Naive thymus-derived CD4-positive, alpha-beta T cell (primary cell): ENCODE measurements around the gene AKT3. TPM values are rescaled to one million over a fixed set of nuclear protein-coding genes. Genes with fewer than 3 reads are reported as not detected.
A peak's percentile ranks its signal among the peaks of the same experiment; 100 is the strongest.

Source experiments
- ATAC-seq: fragments of 150-1000 bp; cut with Tn5 transposase; 2 replicates; pipeline ENCODE4 v1.10.0; 2021; ENCODE audit warnings: mild to moderate bottlenecking, moderate library complexity
- CTCF ChIA-PET: fragments of 350-600 bp; sonication (Branson Sonifier 250); formaldehyde crosslinking; loops from one replicate; lab custom pipeline; 2021; ENCODE audit warnings: antibody characterized with exemption; lab: Charles Lee
- POLR2A ChIA-PET: fragments of 350-600 bp; sonication (Branson Sonifier 250); formaldehyde crosslinking; loops from one replicate; lab custom pipeline; 2021; ENCODE audit warnings: antibody characterized with exemption, inconsistent platforms; lab: Charles Lee
- DNase-seq, 9 donors: peaks; one replicate each; pipeline versions ENCODE4 v3.0.0 to v3.0.0-alpha.2; 2020 to 2022; ENCODE audit warnings: mixed read lengths in 1 of 9
- H3K27ac ChIP-seq: one replicate; pipeline ENCODE4 v1.7.0; 2013; ENCODE audit warnings: mild to moderate bottlenecking, low read depth, low read length, moderate library complexity
- H3K27me3 ChIP-seq, 2 donors: one replicate each; pipeline ENCODE4 v1.7.0; 2013; ENCODE audit warnings: low read length in 2 of 2, mild to moderate bottlenecking in 2 of 2, moderate library complexity in 2 of 2; ENCODE audit not compliant: control insufficient read depth in 2 of 2, insufficient read depth in 2 of 2
- H3K36me3 ChIP-seq, 3 experiments: 1 replicate in 2 of 3; 2 replicates in 1 of 3; pipeline ENCODE4 v1.7.0; 2013; ENCODE audit warnings: low read length in 3 of 3, mild to moderate bottlenecking in 3 of 3, moderate library complexity in 1 of 3; ENCODE audit not compliant: insufficient read depth in 3 of 3, control insufficient read depth in 2 of 3
- H3K4me1 ChIP-seq, 2 donors: one replicate each; pipeline ENCODE4 v1.7.0; 2013; ENCODE audit warnings: low read length in 2 of 2, mild to moderate bottlenecking in 2 of 2, moderate library complexity in 1 of 2; ENCODE audit not compliant: control insufficient read depth in 2 of 2, insufficient read depth in 2 of 2
- H3K4me3 ChIP-seq: 2 replicates; pipeline ENCODE4 v1.7.0; 2013; ENCODE audit warnings: mild to moderate bottlenecking, low read length
- H3K9me3 ChIP-seq, 3 experiments: 1 replicate in 2 of 3; 2 replicates in 1 of 3; pipeline ENCODE4 v1.7.0; 2013; ENCODE audit warnings: low read length in 3 of 3; ENCODE audit not compliant: control insufficient read depth in 2 of 3
- H3K27ac Mint-ChIP-seq, 9 donors: one replicate each; pipeline ENCODE4 v1.8.0; 2020 to 2022; ENCODE audit warnings: mixed read lengths in 9 of 9, mild to moderate bottlenecking in 8 of 9, moderate library complexity in 5 of 9, inconsistent platforms in 2 of 9
- H3K27me3 Mint-ChIP-seq, 5 donors: one replicate each; pipeline ENCODE4 v1.8.0; 2021 to 2022; ENCODE audit warnings: mixed read lengths in 5 of 5, mild to moderate bottlenecking in 1 of 5
- H3K36me3 Mint-ChIP-seq, 5 donors: one replicate each; pipeline ENCODE4 v1.8.0; 2020 to 2022; ENCODE audit warnings: mixed read lengths in 5 of 5, mild to moderate bottlenecking in 3 of 5, inconsistent platforms in 1 of 5
- H3K4me1 Mint-ChIP-seq, 7 donors: one replicate each; pipeline ENCODE4 v1.8.0; 2020 to 2022; ENCODE audit warnings: mixed read lengths in 7 of 7, mild to moderate bottlenecking in 3 of 7, inconsistent platforms in 1 of 7
- H3K4me3 Mint-ChIP-seq, 10 donors: one replicate each; pipeline ENCODE4 v1.8.0; 2020 to 2022; ENCODE audit warnings: mild to moderate bottlenecking in 10 of 10, mixed read lengths in 10 of 10, moderate library complexity in 6 of 10, inconsistent platforms in 2 of 10
- H3K9me3 Mint-ChIP-seq, 11 donors: one replicate each; pipeline ENCODE4 v1.8.0; 2020 to 2022; ENCODE audit warnings: mixed read lengths in 11 of 11, mild to moderate bottlenecking in 4 of 11, inconsistent platforms in 1 of 11, moderate library complexity in 1 of 11
- intact Hi-C, 2 donors: fragments of 100-400 bp; cut with micrococcal nuclease; formaldehyde crosslinking; loops; one replicate each; pipeline ENCODE4 v1.15.1; 2023
- polyA plus RNA-seq, 2 donors: library from polyadenylated mRNA; unstranded; fragments of 300-500 nt; fragmentation: Illumina TruSeq; gene quantifications; one replicate each; pipeline ENCODE4 v1.2.3, GENCODE V29; 2021
- total RNA-seq, 6 experiments: library from RNA in 5 of 6; stranded (reverse) in 5 of 6; gene quantifications; 1 replicate in 5 of 6; 2 replicates in 1 of 6; pipeline ENCODE4 v1.2.3 and lab custom pipeline; 2021 to 2026

Gene AKT3
- total and polyA plus RNA-seq, 7 experiments from 2014 or later, result 1.6 to 123 (median 69.4) TPM

DNA sequence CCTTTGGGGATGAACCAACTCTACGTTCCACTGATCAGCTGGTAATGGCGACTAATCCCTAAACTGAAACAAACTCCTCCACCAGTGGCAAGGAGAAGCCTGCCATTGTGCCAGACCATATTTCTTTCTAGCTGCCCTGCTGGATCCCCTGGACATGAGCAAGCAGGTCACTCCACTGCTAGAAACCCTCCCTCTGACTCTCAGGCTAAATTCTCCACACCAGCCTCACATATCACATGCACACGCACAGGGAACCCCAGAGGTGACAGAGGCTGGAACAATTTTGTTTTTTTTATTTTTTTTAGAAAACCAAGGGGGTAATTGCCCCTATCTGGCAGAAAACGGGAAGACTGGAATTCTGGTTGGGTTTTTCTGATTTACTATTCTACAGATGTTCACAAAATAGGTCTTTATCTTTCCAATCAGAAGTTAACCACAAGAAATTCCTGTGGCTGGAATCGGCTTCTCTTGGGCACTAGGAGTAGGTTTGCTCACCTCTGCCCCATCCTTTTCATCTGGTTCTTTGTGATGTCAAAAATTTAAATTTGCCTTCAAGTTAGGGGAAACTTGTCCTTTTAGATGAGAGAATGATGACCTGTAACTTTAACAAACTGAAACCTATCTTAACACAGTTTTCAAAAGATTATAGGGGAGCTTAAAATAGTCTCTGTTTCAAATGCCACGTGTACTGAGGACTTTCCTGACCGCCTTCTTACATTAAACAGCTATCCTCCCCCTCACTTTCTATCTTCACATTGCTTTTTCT lies 336.1 kb downstream of the AKT3 start:
- Histone ChIP-seq H3K4me3 (no peak overlapping the region), H3K4me1 (peaks cover 0 to under 1% of the 10 kb centered on the region in 2 donors), H3K27me3 (no peaks in the 10 kb centered on the region), H3K36me3 (peaks cover 0 to 20% (median 0%) of the 10 kb centered on the region in 3 experiments), H3K9me3 (no peaks in the 10 kb centered on the region), H3K27ac (no peak overlapping the region)
- CTCF ChIA-PET, result no interaction called here
- Mint-ChIP-seq H3K4me1 (peaks cover 0 to 36% (median 14%) of the 10 kb centered on the region in 7 donors), H3K9me3 (peaks cover 0 to 5% (median 0%) of the 10 kb centered on the region in 11 donors), H3K27ac (peak overlapping the region in 3 of 9 donors; percentile 20 to 60 (median 28)), H3K4me3 (no peak overlapping the region), H3K36me3 (peaks cover 8 to 45% (median 38%) of the 10 kb centered on the region in 5 donors), H3K27me3 (no peaks in the 10 kb centered on the region)
- POLR2A ChIA-PET, result no interaction called here
- intact Hi-C loops, result no loop called here
- ATAC-seq, result no peak
- no peak for DNase-seq

DNA sequence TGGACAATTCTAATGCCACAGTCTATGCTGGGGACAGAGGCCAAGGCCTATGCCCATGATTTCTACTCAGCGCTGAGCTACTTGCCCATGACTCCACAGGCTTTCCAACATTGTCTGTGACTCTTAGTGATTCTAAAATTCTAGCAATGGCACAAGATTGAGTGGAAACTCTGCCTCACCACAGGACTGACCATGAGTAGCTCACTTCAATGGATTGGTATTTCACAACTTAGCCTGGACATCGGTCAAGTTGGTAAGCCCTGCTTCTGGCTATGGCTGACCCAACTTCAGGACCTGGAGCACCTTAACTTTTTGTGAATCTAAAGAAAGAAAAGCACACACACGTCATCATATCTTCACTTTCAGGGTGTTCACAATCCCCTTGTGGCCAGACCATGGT lies 339.1 kb downstream of the AKT3 start:
- DNase-seq (no peak), ATAC-seq (no peak)
- H3K36me3 ChIP-seq, result peaks cover 0 to 21% (median 0%) of the 10 kb centered on the region in 3 experiments
- no peaks in the 10 kb centered on the region for H3K27me3 ChIP-seq
- H3K4me3 Mint-ChIP-seq, result no peak overlapping the region
- H3K4me3 ChIP-seq, result no peak overlapping the region
- intact Hi-C loops, result no loop called here
- H3K4me1 ChIP-seq, result peaks cover 4 to 13% of the 10 kb centered on the region in 2 donors
- peaks cover 0 to 1% (median 0%) of the 10 kb centered on the region in 11 donors for H3K9me3 Mint-ChIP-seq
- H3K36me3 Mint-ChIP-seq, result peaks cover 8 to 37% (median 21%) of the 10 kb centered on the region in 5 donors
- peak overlapping the region in 3 of 9 donors; percentile 33 to 75 (median 60) for H3K27ac Mint-ChIP-seq
- H3K27me3 Mint-ChIP-seq, result no peaks in the 10 kb centered on the region
- no peak overlapping the region for H3K27ac ChIP-seq
- CTCF ChIA-PET, result no interaction called here
- POLR2A ChIA-PET, result interaction anchor here (0.7 kb wide), 1 partner anchor 14 kb away, joined by 5 read pairs; no protein-coding TSS in a partner anchor
- H3K9me3 ChIP-seq, result no peaks in the 10 kb centered on the region
- H3K4me1 Mint-ChIP-seq, result peaks cover 4 to 55% (median 42%) of the 10 kb centered on the region in 7 donors

DNA sequence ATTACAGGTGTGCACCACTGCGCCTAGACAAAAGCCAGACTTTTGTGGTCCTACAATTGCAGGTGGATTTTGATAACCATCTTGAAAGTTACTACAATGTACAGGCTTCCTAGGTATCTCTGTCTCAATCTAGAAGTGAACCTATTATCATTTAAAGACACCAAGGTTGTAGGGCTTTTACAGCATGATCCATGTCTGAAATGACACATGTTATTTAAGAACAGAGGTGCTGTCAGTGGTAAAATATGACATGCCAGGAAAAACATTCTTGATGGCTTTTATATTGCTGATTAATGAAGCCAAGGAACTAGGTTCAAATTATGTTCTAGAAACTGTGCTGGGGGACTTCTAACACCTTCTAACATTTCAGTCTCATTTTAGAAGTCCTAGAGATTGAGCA lies 341.1 kb downstream of the AKT3 start:
- intact Hi-C loops, result loop anchor here in 1 of 2 donors (10.0 kb wide), 1 partner anchor 766 kb away; no protein-coding TSS in a partner anchor

GRCh38 chr1:243508303-243508713 lies 341.7 kb downstream of the AKT3 start:
- peaks cover 14 to 59% (median 32%) of the 10 kb centered on the region in 5 donors for H3K36me3 Mint-ChIP-seq
- ATAC-seq (peak; percentile 94), DNase-seq (peak in 6 of 9 donors; percentile 30 to 58 (median 48))
- ChIA-PET CTCF (interaction anchor here (0.6 kb wide), 1 partner anchor 133 kb away, joined by 3 read pairs; no protein-coding TSS in a partner anchor), POLR2A (no interaction called here)
- intact Hi-C loops, result loop anchor here in 1 of 2 donors (10.0 kb wide), 1 partner anchor 766 kb away; no protein-coding TSS in a partner anchor
- H3K4me1 Mint-ChIP-seq, result peaks cover 4 to 56% (median 42%) of the 10 kb centered on the region in 7 donors
- H3K27me3 ChIP-seq, result no peaks in the 10 kb centered on the region
- no peaks in the 10 kb centered on the region for H3K27me3 Mint-ChIP-seq
- H3K27ac ChIP-seq, result no peak overlapping the region
- H3K27ac Mint-ChIP-seq, result peak overlapping the region in 8 of 9 donors; percentile 65 to 89 (median 80)
- H3K9me3 ChIP-seq, result no peaks in the 10 kb centered on the region
- H3K4me3 Mint-ChIP-seq, result peak overlapping the region in 9 of 10 donors; percentile 23 to 77 (median 63)
- H3K4me1 ChIP-seq, result peaks cover 4 to 13% of the 10 kb centered on the region in 2 donors
- peaks cover 0 to 1% (median 0%) of the 10 kb centered on the region in 11 donors for H3K9me3 Mint-ChIP-seq
- H3K4me3 ChIP-seq, result no peak overlapping the region
- peaks cover 0 to 37% (median 0%) of the 10 kb centered on the region in 3 experiments for H3K36me3 ChIP-seq

More for the DNA sequence above, 341.1 kb downstream of the AKT3 start:
- peak overlapping the region in 7 of 9 donors; percentile 51 to 84 (median 75) for H3K27ac Mint-ChIP-seq
- H3K4me1 ChIP-seq, result peaks cover 4 to 13% of the 10 kb centered on the region in 2 donors
- peaks cover 0 to 32% (median 0%) of the 10 kb centered on the region in 3 experiments for H3K36me3 ChIP-seq
- H3K9me3 Mint-ChIP-seq, result peaks cover 0 to 1% (median 0%) of the 10 kb centered on the region in 11 donors
- peaks cover 4 to 56% (median 42%) of the 10 kb centered on the region in 7 donors for H3K4me1 Mint-ChIP-seq
- ATAC-seq (no peak), DNase-seq (no peak)
- H3K36me3 Mint-ChIP-seq, result peaks cover 14 to 53% (median 27%) of the 10 kb centered on the region in 5 donors
- no peak overlapping the region for H3K4me3 ChIP-seq
- H3K27me3 Mint-ChIP-seq, result no peaks in the 10 kb centered on the region
- no peaks in the 10 kb centered on the region for H3K9me3 ChIP-seq
- peak overlapping the region in 4 of 10 donors; percentile 6 to 65 (median 44) for H3K4me3 Mint-ChIP-seq
- CTCF ChIA-PET, result interaction anchor here (0.6 kb wide), 1 partner anchor 133 kb away, joined by 3 read pairs; no protein-coding TSS in a partner anchor
- no peaks in the 10 kb centered on the region for H3K27me3 ChIP-seq
- POLR2A ChIA-PET, result no interaction called here
- no peak overlapping the region for H3K27ac ChIP-seq

GRCh38 chr1:243507672-243508302 lies 342.3 kb downstream of the AKT3 start:
- H3K4me3 ChIP-seq, result no peak overlapping the region
- peaks cover 0 to 1% (median 0%) of the 10 kb centered on the region in 11 donors for H3K9me3 Mint-ChIP-seq
- intact Hi-C loops, result loop anchor here in 1 of 2 donors (10.0 kb wide), 1 partner anchor 767 kb away; no protein-coding TSS in a partner anchor
- H3K27ac ChIP-seq, result no peak overlapping the region
- no peaks in the 10 kb centered on the region for H3K27me3 ChIP-seq
- H3K4me1 Mint-ChIP-seq, result peaks cover 4 to 56% (median 42%) of the 10 kb centered on the region in 7 donors
- no peaks in the 10 kb centered on the region for H3K9me3 ChIP-seq
- H3K27me3 Mint-ChIP-seq, result no peaks in the 10 kb centered on the region
- peak overlapping the region in 7 of 10 donors; percentile 52 to 77 (median 63) for H3K4me3 Mint-ChIP-seq
- peaks cover 0 to 37% (median 0%) of the 10 kb centered on the region in 3 experiments for H3K36me3 ChIP-seq
- no peak for DNase-seq
- H3K27ac Mint-ChIP-seq, result peak overlapping the region in 8 of 9 donors; percentile 65 to 89 (median 81)
- H3K4me1 ChIP-seq, result peaks cover 4 to 13% of the 10 kb centered on the region in 2 donors
- POLR2A ChIA-PET, result no interaction called here
- CTCF ChIA-PET, result no interaction called here
- peak; percentile 3 for ATAC-seq
- H3K36me3 Mint-ChIP-seq, result peaks cover 14 to 60% (median 34%) of the 10 kb centered on the region in 5 donors
